A673 (cell line): ENCODE data around the gene VRK2. TPM values are rescaled to one million over a fixed set of nuclear protein-coding genes. Genes with fewer than 3 reads are reported as not detected.
"Not testable (repeated sequence)": the region's sequence is repeated elsewhere in the genome, so short reads cannot be mapped to it uniquely, and the experiment has no call there.

ENCODE experiments used
- BruUV-seq: library from RNA; stranded (reverse); fragments of 400-500 nt; replicated peaks from 2 replicates; lab custom pipeline; 2021; lab: Mats Ljungman, UMichigan
- CTCF ChIA-PET: fragments of 300-600 bp; sonication (Branson Sonifier 250); formaldehyde crosslinking; loops from one replicate; lab custom pipeline; 2022; ENCODE audit warnings: antibody characterized with exemption; lab: Charles Lee
- POLR2A ChIA-PET: fragments of 300-600 bp; sonication (Branson Sonifier 250); formaldehyde crosslinking; loops from one replicate; lab custom pipeline; 2022; ENCODE audit warnings: antibody characterized with exemption; ENCODE audit not compliant: low non-redundant PET; lab: Charles Lee
- DNase-seq: peaks from one replicate; pipeline ENCODE4 v3.0.0-alpha.2; 2015; ENCODE audit warnings: low spot score
- H3K27ac ChIP-seq: fragments of 200-600 bp; sonication (generic); 2 replicates; pipeline ENCODE4 v1.5.1; 2016; ENCODE audit warnings: mixed run types, low read depth, mild to moderate bottlenecking, mixed read lengths, antibody characterized with exemption, low read length; ENCODE audit not compliant: poor library complexity, severe bottlenecking
- H3K27me3 ChIP-seq: fragments of 200-600 bp; sonication (generic); replicated peaks from 2 replicates; pipeline ENCODE4 v1.6.1; 2017; ENCODE audit warnings: mixed run types, low read depth, mild to moderate bottlenecking, mixed read lengths, antibody characterized with exemption, low read length; ENCODE audit not compliant: insufficient read depth, poor library complexity
- H3K36me3 ChIP-seq: fragments of 200-600 bp; sonication (generic); 2 replicates; pipeline ENCODE4 v1.6.1; 2016; ENCODE audit warnings: mixed run types, mild to moderate bottlenecking, mixed read lengths, antibody characterized with exemption, low read length; ENCODE audit not compliant: insufficient read depth, poor library complexity, severe bottlenecking
- H3K4me1 ChIP-seq: fragments of 200-600 bp; sonication (generic); 2 replicates; pipeline ENCODE4 v1.6.1; 2017; ENCODE audit warnings: mixed run types, mild to moderate bottlenecking, mixed read lengths, antibody characterized with exemption, low read length; ENCODE audit not compliant: insufficient read depth, poor library complexity, severe bottlenecking
- H3K4me3 ChIP-seq: fragments of 200-600 bp; sonication (generic); 2 replicates; pipeline ENCODE4 v1.5.1; 2016; ENCODE audit warnings: low read depth, mixed run types, mild to moderate bottlenecking, mixed read lengths, low read length; ENCODE audit not compliant: poor library complexity, severe bottlenecking
- H3K9me3 ChIP-seq: fragments of 200-600 bp; sonication (generic); 2 replicates; pipeline ENCODE4 v1.6.1; 2016; ENCODE audit warnings: mixed run types, low read depth, mild to moderate bottlenecking, mixed read lengths, antibody characterized with exemption, low read length; ENCODE audit not compliant: poor library complexity, severe bottlenecking
- CTCF ChIP-seq: fragments of 300-800, 200-600 bp; sonication (generic); conservative IDR thresholded peaks from 2 replicates; pipeline ENCODE4 v1.5.1; 2017; ENCODE audit warnings: low read depth, mild to moderate bottlenecking, antibody characterized with exemption, low read length, moderate library complexity, mixed read lengths
- EZH2 ChIP-seq: fragments of 200-600 bp; sonication (generic); IDR thresholded peaks from 2 replicates; pipeline ENCODE4 v1.6.1; 2017; ENCODE audit warnings: borderline replicate concordance, low read depth, mild to moderate bottlenecking, mixed read lengths, antibody characterized with exemption, low read length; ENCODE audit not compliant: poor library complexity, severe bottlenecking
- intact Hi-C: fragments of 100-400 bp; cut with micrococcal nuclease; formaldehyde crosslinking; loops from one replicate; pipeline ENCODE4 v1.10.0; 2022; ENCODE audit not compliant: unreplicated experiment
- total RNA-seq: library from RNA; stranded (reverse); gene quantifications from 2 replicates; pipeline ENCODE4 v1.2.3, GENCODE V29; 2021

VRK2 gene
- total RNA-seq, 1 experiment from 2014 or later: 16.1 TPM

DNA sequence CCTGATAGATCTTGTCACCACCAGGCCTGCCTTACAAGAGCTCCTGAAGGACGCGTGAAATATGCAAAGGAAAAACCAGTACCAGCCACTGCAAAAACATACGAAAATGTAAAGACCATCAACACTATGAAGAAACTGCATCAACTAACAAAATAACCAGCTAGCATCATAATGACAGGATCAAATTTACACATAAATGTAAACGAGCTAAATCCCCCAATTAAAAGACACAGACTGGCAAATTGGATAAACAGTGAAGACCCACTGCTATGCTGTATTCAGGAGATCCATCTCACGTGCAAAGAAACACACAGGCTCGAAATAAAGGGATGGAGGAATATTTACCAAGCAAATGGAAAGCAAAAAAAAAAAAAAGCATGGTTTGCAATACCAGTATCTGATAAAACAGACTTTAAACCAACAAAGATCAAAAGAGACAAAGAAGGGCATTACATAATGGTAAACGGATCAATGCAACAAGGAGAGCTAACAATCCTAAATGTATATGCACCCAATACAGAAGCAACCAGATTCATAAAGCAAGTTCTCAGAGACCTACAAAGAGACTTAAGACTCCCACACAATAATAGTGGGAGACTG lies 123.8 kb downstream of the VRK2 start:
- H3K4me3 ChIP-seq, BruUV-seq, intact Hi-C loops, H3K27ac ChIP-seq, H3K9me3 ChIP-seq, CTCF ChIA-PET, POLR2A ChIA-PET, DNase-seq, H3K4me1 ChIP-seq, H3K36me3 ChIP-seq, H3K27me3 ChIP-seq: not testable (repeated sequence)

GRCh38 chr2:58171831-58172230 lies 125.2 kb downstream of the VRK2 start:
- intact Hi-C loops, POLR2A ChIA-PET, H3K4me3 ChIP-seq, DNase-seq, H3K36me3 ChIP-seq, H3K4me1 ChIP-seq, CTCF ChIA-PET, H3K27ac ChIP-seq, H3K9me3 ChIP-seq, BruUV-seq, H3K27me3 ChIP-seq: not testable (repeated sequence)

- H3K27ac ChIP-seq, BruUV-seq, H3K9me3 ChIP-seq, H3K4me1 ChIP-seq, CTCF ChIA-PET, intact Hi-C loops, POLR2A ChIA-PET, H3K36me3 ChIP-seq, DNase-seq, H3K4me3 ChIP-seq, H3K27me3 ChIP-seq: not testable (repeated sequence)
Observed at GRCh38 chr2:58177187-58177586, 130.6 kb downstream of the VRK2 start.

GRCh38 chr2:58180175-58180574 lies 133.6 kb downstream of the VRK2 start:
- BruUV-seq, CTCF ChIA-PET, H3K4me3 ChIP-seq, POLR2A ChIA-PET, H3K36me3 ChIP-seq, H3K27me3 ChIP-seq, intact Hi-C loops, H3K27ac ChIP-seq, H3K9me3 ChIP-seq, H3K4me1 ChIP-seq, DNase-seq: not testable (repeated sequence)

DNA sequence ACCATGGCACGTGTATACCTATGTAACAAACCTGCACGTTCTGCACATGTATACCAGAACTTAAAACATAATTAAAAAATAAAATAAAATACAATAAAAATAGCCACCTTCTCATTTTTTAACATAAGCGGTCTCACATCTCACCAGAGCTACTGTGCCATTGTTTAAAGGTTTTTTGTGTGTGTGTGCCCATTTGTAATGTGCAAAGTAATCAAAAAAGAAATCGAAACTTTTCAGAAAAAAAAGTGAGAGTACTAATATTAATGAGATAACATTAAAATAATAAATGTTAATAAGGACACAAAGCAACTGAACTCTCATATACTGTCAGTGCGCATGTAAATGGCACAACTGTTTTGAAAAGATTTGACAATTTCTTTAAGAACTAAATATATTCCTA lies 134.0 kb downstream of the VRK2 start:
- CTCF ChIA-PET: no interaction called here
- intact Hi-C loops: no loop called here
- Histone ChIP-seq H3K36me3 (no peaks in the 10 kb centered on the region), H3K4me3 (no peak overlapping the region), H3K9me3 (no peaks in the 10 kb centered on the region), H3K27me3 (no peaks in the 10 kb centered on the region), H3K27ac (no peak overlapping the region), H3K4me1 (no peaks in the 10 kb centered on the region)
- TF ChIP-seq EZH2 (no peak), CTCF (no peak)
- BruUV-seq: no TSS peak
- POLR2A ChIA-PET: no interaction called here
- no peak for DNase-seq
